ENCODE measurements around the gene TTC21B. TPM values are rescaled to one million over a fixed set of nuclear protein-coding genes. Genes with fewer than 3 reads are reported as not detected.

Gene TTC21B
- total RNA-seq, 4 donors from 2014 or later = 19.9 to 37.0 (median 22.9) TPM

GRCh38 chr2:165839610-165840009, 114.0 kb downstream of the TTC21B start:
- no peak for TF ChIP-seq POLR2AphosphoS5 (IDR thresholded peaks at IDR 0.05)
- TF ChIP-seq POLR2A (IDR thresholded peaks at IDR 0.05; ENCODE audit: low read depth) = no peak
- no peak for TF ChIP-seq CTCF (IDR thresholded peaks at IDR 0.05)
- TF ChIP-seq EP300 (IDR thresholded peaks at IDR 0.05) = no peak
- no peaks in the 10 kb centered on the region for H3K4me1 ChIP-seq
- no peaks in the 10 kb centered on the region for H3K9me3 ChIP-seq
- no peak overlapping the region for H3K4me3 ChIP-seq
- H3K27me3 ChIP-seq = no peaks in the 10 kb centered on the region
- H3K27ac ChIP-seq (replicated peaks in 1 of 4) = no peak overlapping the region
- 46% methylated on average over 2 of the region's 2 CpGs for WGBS
- no peaks in the 10 kb centered on the region for H3K36me3 ChIP-seq
- intact Hi-C loops (cut with DNase I) = no loop called here
- DNase-seq (ENCODE audit: extremely low spot score) = no peak

- H3K27ac ChIP-seq (replicated peaks in 1 of 4) = no peak overlapping the region
- H3K9me3 ChIP-seq = no peaks in the 10 kb centered on the region
- 71% methylated on average over 3 of the region's 3 CpGs for WGBS
- no peaks in the 10 kb centered on the region for H3K27me3 ChIP-seq
- intact Hi-C loops (cut with DNase I) = no loop called here
- no peak for DNase-seq (ENCODE audit: extremely low spot score)
- no peak overlapping the region for H3K4me3 ChIP-seq
- TF ChIP-seq EP300 (IDR thresholded peaks at IDR 0.05) (no peak), POLR2AphosphoS5 (IDR thresholded peaks at IDR 0.05) (no peak), CTCF (IDR thresholded peaks at IDR 0.05) (no peak), POLR2A (IDR thresholded peaks at IDR 0.05; ENCODE audit: low read depth) (no peak)
- H3K36me3 ChIP-seq = no peaks in the 10 kb centered on the region
- no peaks in the 10 kb centered on the region for H3K4me1 ChIP-seq
Measured at GRCh38 chr2:165837122-165837521, 116.5 kb downstream of the TTC21B start.

- WGBS = 81% methylated on average over 2 of the region's 2 CpGs
- intact Hi-C loops (cut with DNase I) = no loop called here
- TF ChIP-seq POLR2AphosphoS5 (IDR thresholded peaks at IDR 0.05) = no peak
Measured at GRCh38 chr2:165835363-165835762, 118.2 kb downstream of the TTC21B start.

GRCh38 chr2:165833156-165833555, 120.4 kb downstream of the TTC21B start:
- Histone ChIP-seq H3K27ac (replicated peaks in 1 of 4) (no peak overlapping the region), H3K9me3 (no peaks in the 10 kb centered on the region), H3K27me3 (no peaks in the 10 kb centered on the region), H3K4me1 (no peaks in the 10 kb centered on the region), H3K4me3 (no peak overlapping the region), H3K36me3 (no peaks in the 10 kb centered on the region)
- 82% methylated on average over 4 of the region's 4 CpGs for WGBS
- intact Hi-C loops (cut with DNase I) = no loop called here
- no peak for DNase-seq (ENCODE audit: extremely low spot score)
- no peak for TF ChIP-seq CTCF (IDR thresholded peaks at IDR 0.05)
- no peak for TF ChIP-seq POLR2A (IDR thresholded peaks at IDR 0.05; ENCODE audit: low read depth)
- TF ChIP-seq POLR2AphosphoS5 (IDR thresholded peaks at IDR 0.05) = no peak
- TF ChIP-seq EP300 (IDR thresholded peaks at IDR 0.05) = no peak

More at GRCh38 chr2:165835363-165835762, 118.2 kb downstream of the TTC21B start:
- no peaks in the 10 kb centered on the region for H3K4me1 ChIP-seq
- no peaks in the 10 kb centered on the region for H3K36me3 ChIP-seq
- no peak for DNase-seq (ENCODE audit: extremely low spot score)
- H3K27me3 ChIP-seq = no peaks in the 10 kb centered on the region
- no peak overlapping the region for H3K27ac ChIP-seq (replicated peaks in 1 of 4)
- no peaks in the 10 kb centered on the region for H3K9me3 ChIP-seq
- H3K4me3 ChIP-seq = no peak overlapping the region

GRCh38 chr2:165827921-165828276, 125.7 kb downstream of the TTC21B start:
- Histone ChIP-seq H3K36me3 (no peaks in the 10 kb centered on the region), H3K27me3 (no peaks in the 10 kb centered on the region), H3K9me3 (no peaks in the 10 kb centered on the region), H3K4me1 (peaks cover 0 to 4% (median 0%) of the 10 kb centered on the region in 4 donors), H3K4me3 (no peak overlapping the region), H3K27ac (replicated peaks in 1 of 4) (no peak overlapping the region)
- DNase-seq (ENCODE audit: extremely low spot score) = no peak
- intact Hi-C loops (cut with DNase I) = no loop called here
- no peak for TF ChIP-seq POLR2A (IDR thresholded peaks at IDR 0.05; ENCODE audit: low read depth)
- TF ChIP-seq CTCF (IDR thresholded peaks at IDR 0.05) = no peak
- no peak for TF ChIP-seq EP300 (IDR thresholded peaks at IDR 0.05)
- no peak for TF ChIP-seq POLR2AphosphoS5 (IDR thresholded peaks at IDR 0.05)
- WGBS = 69% methylated on average over 1 of the region's 1 CpG
